ENCODE measurements around the gene SIX5.

Gene SIX5

GRCh38 chr19:45747513-45747912 lies 21.5 kb downstream of the SIX5 start:
- TF ChIP-seq CTCF (IDR thresholded peaks at IDR 0.05; ENCODE audit: borderline replicate concordance, control extremely low read depth, extremely low read depth, insufficient read depth, missing control alignments) = no peak
- in situ Hi-C loops (cut with MboI; ENCODE audit: low sequenced_read_pairs, unreplicated experiment) = no loop called here
- no peak for DNase-seq (ENCODE audit: low spot score)

GRCh38 chr19:45746866-45747265 lies 22.2 kb downstream of the SIX5 start:
- in situ Hi-C loops (cut with MboI; ENCODE audit: low sequenced_read_pairs, unreplicated experiment) = no loop called here
- no peak for TF ChIP-seq CTCF (IDR thresholded peaks at IDR 0.05; ENCODE audit: borderline replicate concordance, control extremely low read depth, extremely low read depth, insufficient read depth, missing control alignments)
- DNase-seq (ENCODE audit: low spot score) = no peak

- DNase-seq (ENCODE audit: low spot score) = no peak
- no peak for TF ChIP-seq CTCF (IDR thresholded peaks at IDR 0.05; ENCODE audit: borderline replicate concordance, control extremely low read depth, extremely low read depth, insufficient read depth, missing control alignments)
- in situ Hi-C loops (cut with MboI; ENCODE audit: low sequenced_read_pairs, unreplicated experiment) = no loop called here
These were observed 23.4 kb downstream of the SIX5 start for GRCh38 chr19:45745606-45746005.

- no peak for TF ChIP-seq CTCF (IDR thresholded peaks at IDR 0.05; ENCODE audit: borderline replicate concordance, control extremely low read depth, extremely low read depth, insufficient read depth, missing control alignments)
- no peak for DNase-seq (ENCODE audit: low spot score)
- in situ Hi-C loops (cut with MboI; ENCODE audit: low sequenced_read_pairs, unreplicated experiment) = no loop called here
These were observed 26.1 kb downstream of the SIX5 start for GRCh38 chr19:45742969-45743368.

GRCh38 chr19:45739498-45740439 lies 29.3 kb downstream of the SIX5 start:
- TF ChIP-seq CTCF (IDR thresholded peaks at IDR 0.05; ENCODE audit: borderline replicate concordance, control extremely low read depth, extremely low read depth, insufficient read depth, missing control alignments) = no peak
- no peak for DNase-seq (ENCODE audit: low spot score)
- in situ Hi-C loops (cut with MboI; ENCODE audit: low sequenced_read_pairs, unreplicated experiment) = no loop called here

GRCh38 chr19:45733160-45733810 lies 35.8 kb downstream of the SIX5 start, which contains the start of gene MEIOSIN:
Gene MEIOSIN, plus strand, starts transcription at chr19:45733439. Its CDS starts 1,938 bp downstream, at chr19:45735377.
- in situ Hi-C loops (cut with MboI; ENCODE audit: low sequenced_read_pairs, unreplicated experiment) = no loop called here
- TF ChIP-seq CTCF (IDR thresholded peaks at IDR 0.05; ENCODE audit: borderline replicate concordance, control extremely low read depth, extremely low read depth, insufficient read depth, missing control alignments) = no peak
- DNase-seq (ENCODE audit: low spot score) = no peak

Data from GM13976 (cell line).